AG09319 (cell line): ENCODE data around the gene KRTAP10-10.

ENCODE experiments used
- DNase-seq: peaks from one replicate; pipeline ENCODE4 v3.0.0-alpha.2; 2010; ENCODE audit warnings: low read depth; ENCODE audit errors: extremely low read depth
- TF ChIP-seq, protein P1 (sequence below): IDR thresholded peaks from 2 replicates; pipeline ENCODE4 v1.5.1; 2011; ENCODE audit warnings: low read depth, mild to moderate bottlenecking, inconsistent platforms, low read length, moderate library complexity

KRTAP10-10 gene

DNA sequence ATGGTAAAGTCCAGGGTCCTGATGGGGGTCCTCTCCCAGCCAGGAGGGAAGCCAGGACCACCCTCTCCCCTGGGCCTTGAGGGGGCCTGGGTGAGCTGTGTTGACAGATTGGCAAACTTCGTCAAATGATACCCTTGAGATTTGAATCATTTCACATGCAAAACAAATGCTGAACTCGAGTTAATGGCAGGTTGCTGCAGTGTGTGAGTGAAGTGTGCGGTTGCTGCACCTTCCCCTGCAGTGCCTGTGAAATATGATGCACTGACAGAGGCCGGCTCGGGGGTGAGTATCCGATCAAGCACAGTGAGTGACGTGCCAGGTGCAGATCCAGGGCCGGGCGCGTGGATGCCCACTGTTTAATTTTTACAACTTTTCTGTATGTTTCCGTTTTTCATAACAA, 50.5 kb downstream of the KRTAP10-10 start:
- TF ChIP-seq, protein P1, sequence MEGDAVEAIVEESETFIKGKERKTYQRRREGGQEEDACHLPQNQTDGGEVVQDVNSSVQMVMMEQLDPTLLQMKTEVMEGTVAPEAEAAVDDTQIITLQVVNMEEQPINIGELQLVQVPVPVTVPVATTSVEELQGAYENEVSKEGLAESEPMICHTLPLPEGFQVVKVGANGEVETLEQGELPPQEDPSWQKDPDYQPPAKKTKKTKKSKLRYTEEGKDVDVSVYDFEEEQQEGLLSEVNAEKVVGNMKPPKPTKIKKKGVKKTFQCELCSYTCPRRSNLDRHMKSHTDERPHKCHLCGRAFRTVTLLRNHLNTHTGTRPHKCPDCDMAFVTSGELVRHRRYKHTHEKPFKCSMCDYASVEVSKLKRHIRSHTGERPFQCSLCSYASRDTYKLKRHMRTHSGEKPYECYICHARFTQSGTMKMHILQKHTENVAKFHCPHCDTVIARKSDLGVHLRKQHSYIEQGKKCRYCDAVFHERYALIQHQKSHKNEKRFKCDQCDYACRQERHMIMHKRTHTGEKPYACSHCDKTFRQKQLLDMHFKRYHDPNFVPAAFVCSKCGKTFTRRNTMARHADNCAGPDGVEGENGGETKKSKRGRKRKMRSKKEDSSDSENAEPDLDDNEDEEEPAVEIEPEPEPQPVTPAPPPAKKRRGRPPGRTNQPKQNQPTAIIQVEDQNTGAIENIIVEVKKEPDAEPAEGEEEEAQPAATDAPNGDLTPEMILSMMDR = no peak
- DNase-seq = no peak
